GM12878 (cell line): ENCODE data around the gene PCSK6. TPM values are rescaled to one million over a fixed set of nuclear protein-coding genes. Genes with fewer than 3 reads are reported as not detected.

Source experiments
- ATAC-seq: fragments of 200-7000 bp; cut with Tn5 transposase; 3 replicates; pipeline ENCODE4 v1.9.1; 2020; ENCODE audit warnings: mild to moderate bottlenecking, moderate library complexity
- BruUV-seq: library from RNA; stranded (reverse); fragments of 400-500 nt; replicated peaks from 2 replicates; lab custom pipeline; 2021; lab: Mats Ljungman, UMichigan
- CTCF ChIA-PET: fragments of 300-600 bp; sonication (Branson Sonifier 250); formaldehyde crosslinking; extraction: SDS; loops from one replicate; lab custom pipeline; 2021; ENCODE audit warnings: inconsistent platforms; lab: Yijun Ruan, JAX
- POLR2A ChIA-PET: fragments of 350-600 bp; formaldehyde crosslinking; extraction: SDS; loops from one replicate; lab custom pipeline; 2021; ENCODE audit warnings: inconsistent platforms; lab: Charles Lee
- RAD21 ChIA-PET: fragments of 300-600 bp; sonication (Branson Sonifier 250); formaldehyde crosslinking; loops from one replicate; lab custom pipeline; 2023; ENCODE audit warnings: antibody characterized with exemption; ENCODE audit not compliant: unreplicated experiment; lab: Charles Lee
- SMC1A ChIA-PET: fragments of 300-600 bp; sonication (Branson Sonifier 250); formaldehyde crosslinking; loops from one replicate; lab custom pipeline; 2023; ENCODE audit not compliant: unreplicated experiment, uncharacterized antibody; lab: Charles Lee
- DNase-seq: peaks from one replicate; pipeline ENCODE4 v3.0.0-alpha.2; 2011; ENCODE audit warnings: low read depth, low spot score
- FAIRE-seq: peaks from 3 replicates; lab custom pipeline; 2011; peaks lifted over from hg19 to GRCh38; lab: Jason Lieb, UNC
- H2AFZ ChIP-seq: 2 replicates; pipeline ENCODE4 v1.6.0; 2011; ENCODE audit warnings: low read depth, low read length, control low read depth; ENCODE audit not compliant: control insufficient read depth
- H3K27ac ChIP-seq: 2 replicates; pipeline ENCODE4 v1.5.1; 2011; ENCODE audit warnings: control low read depth; ENCODE audit not compliant: control insufficient read depth, insufficient read depth
- H3K27me3 ChIP-seq, 2 experiments: replicated peaks in 1 of 2; 2 replicates each; pipeline versions ENCODE4 v1.6.0 to v1.6.1; 2011; ENCODE audit warnings: low read length in 1 of 2; ENCODE audit not compliant: control insufficient read depth in 2 of 2, insufficient read depth in 2 of 2
- H3K36me3 ChIP-seq, 2 experiments: 2 replicates each; pipeline ENCODE4 v1.5.1; 2011; ENCODE audit warnings: low read length in 1 of 2; ENCODE audit not compliant: control insufficient read depth in 2 of 2, insufficient read depth in 2 of 2
- H3K4me1 ChIP-seq: 2 replicates; pipeline ENCODE4 v1.6.1; 2011; ENCODE audit warnings: mild to moderate bottlenecking, low read length, moderate library complexity, mixed read lengths; ENCODE audit not compliant: control insufficient read depth, insufficient read depth
- H3K4me2 ChIP-seq: 2 replicates; pipeline ENCODE4 v1.6.0; 2011; ENCODE audit warnings: control low read depth; ENCODE audit not compliant: control insufficient read depth, insufficient read depth
- H3K4me3 ChIP-seq: fragments of 200-600 bp; sonication (generic); 2 replicates; pipeline ENCODE4 v1.5.1; 2016
- H3K79me2 ChIP-seq: 2 replicates; pipeline ENCODE4 v1.6.0; 2011; ENCODE audit warnings: low read length; ENCODE audit not compliant: control insufficient read depth, insufficient read depth
- H3K9ac ChIP-seq: 2 replicates; pipeline ENCODE4 v1.8.0; 2011; ENCODE audit warnings: low read length, control low read depth, mixed read lengths; ENCODE audit not compliant: control insufficient read depth, insufficient read depth
- H3K9me3 ChIP-seq: replicated peaks from 3 replicates; pipeline ENCODE4 v1.5.1; 2011; ENCODE audit warnings: mild to moderate bottlenecking, low read length; ENCODE audit not compliant: control insufficient read depth, insufficient read depth
- H4K20me1 ChIP-seq: 2 replicates; pipeline ENCODE4 v1.6.0; 2011; ENCODE audit not compliant: control insufficient read depth, insufficient read depth
- ATF2 ChIP-seq: IDR thresholded peaks from 2 replicates; pipeline ENCODE4 v1.6.1; 2012; ENCODE audit warnings: low read length, inconsistent platforms
- CHD1 ChIP-seq: IDR thresholded peaks from 2 replicates; pipeline ENCODE4 v1.6.1; 2012; ENCODE audit warnings: low read depth, low read length, improper control_type of control experiment
- CREM ChIP-seq: IDR thresholded peaks from 2 replicates; pipeline ENCODE4 v1.6.1; 2014; ENCODE audit warnings: antibody characterized with exemption, low read depth
- CUX1 ChIP-seq: IDR thresholded peaks from 2 replicates; pipeline ENCODE4 v1.6.1; 2012; ENCODE audit warnings: improper control_type of control experiment, low read depth, low read length; ENCODE audit not compliant: insufficient replicate concordance
- DPF2 ChIP-seq: fragments of 450-650 bp; IDR thresholded peaks from 2 replicates; pipeline ENCODE4 v1.6.1; 2017; ENCODE audit warnings: mild to moderate bottlenecking
- EGR1 ChIP-seq, 2 experiments: IDR thresholded peaks; 1 replicate in 1 of 2; 2 replicates in 1 of 2; pipeline ENCODE4 v1.6.1; 2011 to 2012; ENCODE audit warnings: low read depth in 2 of 2, low read length in 2 of 2, borderline replicate concordance in 1 of 2, mild to moderate bottlenecking in 1 of 2, moderate library complexity in 1 of 2
- JUNB ChIP-seq: IDR thresholded peaks from 2 replicates; pipeline ENCODE4 v1.6.1; 2016; ENCODE audit warnings: antibody characterized with exemption, mild to moderate bottlenecking
- MEF2B ChIP-seq: fragments of 450-650 bp; IDR thresholded peaks from 2 replicates; pipeline ENCODE4 v1.6.1; 2018; ENCODE audit warnings: mild to moderate bottlenecking, moderate library complexity; ENCODE audit not compliant: partially characterized antibody, poor library complexity, severe bottlenecking
- PML ChIP-seq: IDR thresholded peaks from 2 replicates; pipeline ENCODE4 v1.6.1; 2012; ENCODE audit warnings: low read length, inconsistent platforms
- POLR2AphosphoS5 ChIP-seq: IDR thresholded peaks from 2 replicates; pipeline ENCODE4 v1.6.1; 2011; ENCODE audit warnings: mild to moderate bottlenecking, low read length, inconsistent platforms
- RAD21 ChIP-seq: IDR thresholded peaks from 2 replicates; pipeline ENCODE4 v1.6.1; 2011; ENCODE audit warnings: mild to moderate bottlenecking, low read depth, low read length, moderate library complexity; ENCODE audit not compliant: insufficient read depth
- SREBF2 ChIP-seq: IDR thresholded peaks from 2 replicates; pipeline ENCODE4 v1.6.1; 2012; ENCODE audit warnings: mild to moderate bottlenecking, low read length
- STAT3 ChIP-seq: IDR thresholded peaks from 2 replicates; pipeline ENCODE4 v1.6.1; 2011; ENCODE audit warnings: low read depth, low read length, improper control_type of control experiment
- ZBED1 ChIP-seq: IDR thresholded peaks from 2 replicates; pipeline ENCODE4 v1.6.1; 2016; ENCODE audit warnings: borderline replicate concordance
- ZNF217 ChIP-seq: fragments of 450-650 bp; IDR thresholded peaks from 2 replicates; pipeline ENCODE4 v1.6.1; 2017; ENCODE audit warnings: antibody characterized with exemption, mild to moderate bottlenecking
- WGBS: methylation state at CpG from one replicate; pipeline ENCODE4 v1.1.6; 2016; ENCODE audit warnings: low lambda C conversion rate; ENCODE audit not compliant: insufficient replicate concordance, insufficient coverage; ENCODE audit errors: missing lambda C conversion rate; 5-methylcytosine and 5-hydroxymethylcytosine counted together
- in situ Hi-C: fragments of 300-500 bp; cut with MboI; formaldehyde crosslinking; loops from 9 replicates; pipeline ENCODE4 v1.14.3; 2018; ENCODE audit warnings: mixed read lengths
- intact Hi-C: fragments of 100-400 bp; cut with micrococcal nuclease; formaldehyde crosslinking; loops from one replicate; pipeline ENCODE4 v1.14.2; 2022; ENCODE audit not compliant: unreplicated experiment
- polyA plus RNA-seq, 11 experiments: library from polyadenylated mRNA; depleted of rRNA in 4 of 11; unstranded in 6 of 11; stranded (reverse) in 5 of 11; fragments of >200 nt; fragmentation: Nextera tagmentation in 4 of 11; fragmentation: Illumina TruSeq in 1 of 11; extraction: Ambion mirVana in 4 of 11; extraction: Trizol in 1 of 11; gene quantifications; 1 replicate in 1 of 11; 2 replicates in 10 of 11; pipeline versions ENCODE4 v1.2.1 to v1.2.3, GENCODE V29; 2011 to 2016; ENCODE audit warnings: inconsistent platforms in 2 of 11, missing spikeins in 2 of 11, low read depth in 1 of 11
- total RNA-seq, 4 experiments: library from RNA; depleted of rRNA in 3 of 4; stranded (reverse); fragments of >200 nt in 3 of 4; fragmentation: Illumina TruSeq in 1 of 4; extraction: Trizol in 1 of 4; gene quantifications; 2 replicates each; pipeline versions ENCODE4 v1.2.1 to v1.2.3, GENCODE V29; 2013 to 2021

The PCSK6 gene
- total and polyA plus RNA-seq, 10 of the 15 experiments (the other 5 are each of a cell fraction or from before 2014, with no cell fraction given): 0.19 to 0.67 (median 0.25) TPM; not detected in 4

GRCh38 chr15:101494251-101494796, 4.8 kb upstream of the PCSK6 start:
- no peak for TF ChIP-seq ZBED1
- TF ChIP-seq ZNF217: no peak
- TF ChIP-seq MEF2B: no peak
- TF ChIP-seq CREM: no peak
- no peak for TF ChIP-seq PML
- no peak for TF ChIP-seq RAD21
- no peak for TF ChIP-seq SREBF2
- no peak for TF ChIP-seq CHD1
- no peak for TF ChIP-seq EGR1 (IDR thresholded peaks at IDR 0.05; ENCODE audit: borderline replicate concordance in 1 of 2, low read depth in 2 of 2, low read length in 2 of 2)
- TF ChIP-seq DPF2: no peak
- TF ChIP-seq POLR2AphosphoS5: no peak
- no peak for TF ChIP-seq CUX1
- TF ChIP-seq ATF2: no peak
- no peak for TF ChIP-seq STAT3
- TF ChIP-seq JUNB: no peak
- Histone ChIP-seq H3K27ac (no peak overlapping the region), H3K9ac (no peak overlapping the region), H4K20me1 (no peaks in the 10 kb centered on the region), H3K27me3 (peaks cover 0 to 5% of the 10 kb centered on the region in 2 experiments), H3K4me1 (no peaks in the 10 kb centered on the region), H2AFZ (no peak overlapping the region), H3K4me3 (no peak overlapping the region), H3K36me3 (no peaks in the 10 kb centered on the region), H3K4me2 (no peak overlapping the region), H3K9me3 (no peaks in the 10 kb centered on the region; the same call in 2 of the 3 replicates), H3K79me2 (no peaks in the 10 kb centered on the region)
- FAIRE-seq: no peak
- no TSS peak for BruUV-seq
- no peak; the same call in 2 of the 3 replicates for ATAC-seq
- ChIA-PET CTCF (no interaction called here), RAD21 (no interaction called here), SMC1A (no interaction called here), POLR2A (no interaction called here)
- intact Hi-C loops (no loop called here), in situ Hi-C loops (no loop called here)
- DNase-seq: no peak
- 22% methylated on average over 10 of the region's 10 CpGs for WGBS
